Osteoblast (primary cell): ENCODE data around the gene NOL4L. TPM values are rescaled to one million over a fixed set of nuclear protein-coding genes. Genes with fewer than 3 reads are reported as not detected.
"Not testable (repeated sequence)": the region's sequence is repeated elsewhere in the genome, so short reads cannot be mapped to it uniquely, and the experiment has no call there.

ENCODE experiments used
- DNase-seq: peaks from one replicate; pipeline ENCODE4 v3.0.0; 2011; ENCODE audit warnings: low spot score, mixed read lengths; ENCODE audit not compliant: insufficient read length; ENCODE audit errors: missing footprints
- H2AFZ ChIP-seq: 2 replicates; pipeline ENCODE4 v1.6.0; 2011; ENCODE audit warnings: mild to moderate bottlenecking, low read length
- H3K27ac ChIP-seq: 2 replicates; pipeline ENCODE4 v1.5.1; 2011; ENCODE audit warnings: mild to moderate bottlenecking, low read depth, low read length, moderate library complexity
- H3K27me3 ChIP-seq: 2 replicates; pipeline ENCODE4 v1.6.0; 2012; ENCODE audit warnings: mild to moderate bottlenecking, control low read depth, inconsistent platforms, low read length, moderate library complexity; ENCODE audit not compliant: insufficient read depth
- H3K36me3 ChIP-seq: 2 replicates; pipeline ENCODE4 v1.5.1; 2011; ENCODE audit warnings: mild to moderate bottlenecking, low read length, control low read depth, moderate library complexity; ENCODE audit not compliant: insufficient read depth
- H3K4me1 ChIP-seq: 2 replicates; pipeline ENCODE4 v1.5.1; 2011; ENCODE audit warnings: mild to moderate bottlenecking, low read length, control low read depth, moderate library complexity; ENCODE audit not compliant: insufficient read depth
- H3K4me2 ChIP-seq: 2 replicates; pipeline ENCODE4 v1.6.0; 2011; ENCODE audit warnings: mild to moderate bottlenecking, low read length; ENCODE audit not compliant: insufficient read depth
- H3K4me3 ChIP-seq: fragments of 200-600 bp; sonication (generic); 3 replicates; pipeline ENCODE4 v1.5.1; 2012; ENCODE audit warnings: mild to moderate bottlenecking, low read length, inconsistent platforms; ENCODE audit not compliant: insufficient read depth
- H3K79me2 ChIP-seq: 2 replicates; pipeline ENCODE4 v1.6.0; 2012; ENCODE audit warnings: mild to moderate bottlenecking, low read length, control low read depth, inconsistent platforms; ENCODE audit not compliant: insufficient read depth
- H3K9me3 ChIP-seq: 2 replicates; pipeline ENCODE4 v1.5.1; 2011; ENCODE audit warnings: low read depth, low read length, control low read depth
- H4K20me1 ChIP-seq: 2 replicates; pipeline ENCODE4 v1.6.0; 2012; ENCODE audit warnings: mild to moderate bottlenecking, low read length, control low read depth; ENCODE audit not compliant: insufficient read depth
- CTCF ChIP-seq: IDR thresholded peaks from 2 replicates; pipeline ENCODE4 v1.5.1; 2011; ENCODE audit warnings: mild to moderate bottlenecking, low read depth, low read length, moderate library complexity; ENCODE audit errors: extremely low read depth
- total RNA-seq: library from RNA; depleted of rRNA; stranded (reverse); fragments of >200 nt; gene quantifications from 2 replicates; pipeline ENCODE4 v1.2.3, GENCODE V29; 2012

Gene NOL4L
- total RNA-seq, 1 donor: 6.2 TPM

- Histone ChIP-seq H3K4me3 (no peak overlapping the region), H3K27ac (no peak overlapping the region), H3K4me2 (no peak overlapping the region), H3K27me3 (no peaks in the 10 kb centered on the region), H2AFZ (no peak overlapping the region), H3K36me3 (no peaks in the 10 kb centered on the region), H3K79me2 (peaks cover 88% of the 10 kb centered on the region), H3K9me3 (no peaks in the 10 kb centered on the region), H4K20me1 (peaks cover 33% of the 10 kb centered on the region), H3K4me1 (no peaks in the 10 kb centered on the region)
- no peak for DNase-seq
- TF ChIP-seq CTCF: no peak
These were observed 168.9 kb downstream of the NOL4L start for GRCh38 chr20:32416206-32416605.

- H3K4me3 ChIP-seq: no peak overlapping the region
- no peaks in the 10 kb centered on the region for H3K4me1 ChIP-seq
- peaks cover 35% of the 10 kb centered on the region for H4K20me1 ChIP-seq
- no peak for DNase-seq
- no peaks in the 10 kb centered on the region for H3K9me3 ChIP-seq
- no peak for TF ChIP-seq CTCF
- H3K79me2 ChIP-seq: peaks cover 88% of the 10 kb centered on the region
- H3K27ac ChIP-seq: no peak overlapping the region
- H3K27me3 ChIP-seq: no peaks in the 10 kb centered on the region
- no peak overlapping the region for H3K4me2 ChIP-seq
- no peaks in the 10 kb centered on the region for H3K36me3 ChIP-seq
- H2AFZ ChIP-seq: no peak overlapping the region
These were observed 169.6 kb downstream of the NOL4L start for GRCh38 chr20:32415494-32415893.

GRCh38 chr20:32411955-32412706, 173.0 kb downstream of the NOL4L start:
- H3K4me3 ChIP-seq: no peak overlapping the region

GRCh38 chr20:32407131-32407750, 177.9 kb downstream of the NOL4L start:
- H3K36me3 ChIP-seq, H3K27me3 ChIP-seq, H3K4me3 ChIP-seq, H3K4me1 ChIP-seq, H3K27ac ChIP-seq, H3K9me3 ChIP-seq, H2AFZ ChIP-seq, DNase-seq, H3K4me2 ChIP-seq: not testable (repeated sequence)
- Histone ChIP-seq H4K20me1 (peaks cover 32% of the 10 kb centered on the region), H3K79me2 (peaks cover 92% of the 10 kb centered on the region)

More at GRCh38 chr20:32411955-32412706, 173.0 kb downstream of the NOL4L start:
- Histone ChIP-seq H3K79me2 (peaks cover 90% of the 10 kb centered on the region), H3K36me3 (peaks cover 4% of the 10 kb centered on the region), H3K27me3 (no peaks in the 10 kb centered on the region), H4K20me1 (peaks cover 36% of the 10 kb centered on the region), H2AFZ (no peak overlapping the region), H3K27ac (no peak overlapping the region), H3K4me2 (no peak overlapping the region), H3K9me3 (no peaks in the 10 kb centered on the region), H3K4me1 (no peaks in the 10 kb centered on the region)
- DNase-seq: no peak
- no peak for TF ChIP-seq CTCF
